ENCODE results near the gene REELD1.

DNA sequence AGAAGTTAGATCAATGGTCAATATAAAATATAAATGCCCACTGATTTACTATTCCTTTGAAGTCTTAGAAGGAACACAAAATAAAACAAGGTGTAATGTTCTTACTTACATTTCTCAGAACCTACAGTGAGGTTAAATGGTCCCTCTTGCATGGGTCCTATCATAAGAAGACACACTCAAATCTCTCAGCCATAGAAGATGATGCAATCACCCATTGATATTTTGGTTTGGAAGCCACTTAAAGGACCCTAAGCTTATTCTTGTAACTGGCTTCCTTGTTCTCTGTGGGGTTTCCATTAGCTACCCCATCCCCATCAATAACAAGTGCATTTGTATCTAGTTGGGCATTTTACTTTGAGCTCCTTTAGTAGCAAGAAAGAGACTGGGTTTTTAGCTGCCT is 15.1 kb downstream of the REELD1 start:
- TF ChIP-seq, protein P1, sequence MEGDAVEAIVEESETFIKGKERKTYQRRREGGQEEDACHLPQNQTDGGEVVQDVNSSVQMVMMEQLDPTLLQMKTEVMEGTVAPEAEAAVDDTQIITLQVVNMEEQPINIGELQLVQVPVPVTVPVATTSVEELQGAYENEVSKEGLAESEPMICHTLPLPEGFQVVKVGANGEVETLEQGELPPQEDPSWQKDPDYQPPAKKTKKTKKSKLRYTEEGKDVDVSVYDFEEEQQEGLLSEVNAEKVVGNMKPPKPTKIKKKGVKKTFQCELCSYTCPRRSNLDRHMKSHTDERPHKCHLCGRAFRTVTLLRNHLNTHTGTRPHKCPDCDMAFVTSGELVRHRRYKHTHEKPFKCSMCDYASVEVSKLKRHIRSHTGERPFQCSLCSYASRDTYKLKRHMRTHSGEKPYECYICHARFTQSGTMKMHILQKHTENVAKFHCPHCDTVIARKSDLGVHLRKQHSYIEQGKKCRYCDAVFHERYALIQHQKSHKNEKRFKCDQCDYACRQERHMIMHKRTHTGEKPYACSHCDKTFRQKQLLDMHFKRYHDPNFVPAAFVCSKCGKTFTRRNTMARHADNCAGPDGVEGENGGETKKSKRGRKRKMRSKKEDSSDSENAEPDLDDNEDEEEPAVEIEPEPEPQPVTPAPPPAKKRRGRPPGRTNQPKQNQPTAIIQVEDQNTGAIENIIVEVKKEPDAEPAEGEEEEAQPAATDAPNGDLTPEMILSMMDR (tag by site-specific recombination; IDR thresholded peaks at IDR 0.05): no peak
- TF ChIP-seq ZNF24 (tag by site-specific recombination; IDR thresholded peaks at IDR 0.05) (no peak), ZXDB (tag by site-specific recombination; IDR thresholded peaks at IDR 0.05) (no peak), ZNF549 (tag by site-specific recombination; IDR thresholded peaks at IDR 0.05) (no peak), ZNF133 (tag by site-specific recombination; IDR thresholded peaks at IDR 0.05) (no peak)
- TF ChIP-seq, protein P2, sequence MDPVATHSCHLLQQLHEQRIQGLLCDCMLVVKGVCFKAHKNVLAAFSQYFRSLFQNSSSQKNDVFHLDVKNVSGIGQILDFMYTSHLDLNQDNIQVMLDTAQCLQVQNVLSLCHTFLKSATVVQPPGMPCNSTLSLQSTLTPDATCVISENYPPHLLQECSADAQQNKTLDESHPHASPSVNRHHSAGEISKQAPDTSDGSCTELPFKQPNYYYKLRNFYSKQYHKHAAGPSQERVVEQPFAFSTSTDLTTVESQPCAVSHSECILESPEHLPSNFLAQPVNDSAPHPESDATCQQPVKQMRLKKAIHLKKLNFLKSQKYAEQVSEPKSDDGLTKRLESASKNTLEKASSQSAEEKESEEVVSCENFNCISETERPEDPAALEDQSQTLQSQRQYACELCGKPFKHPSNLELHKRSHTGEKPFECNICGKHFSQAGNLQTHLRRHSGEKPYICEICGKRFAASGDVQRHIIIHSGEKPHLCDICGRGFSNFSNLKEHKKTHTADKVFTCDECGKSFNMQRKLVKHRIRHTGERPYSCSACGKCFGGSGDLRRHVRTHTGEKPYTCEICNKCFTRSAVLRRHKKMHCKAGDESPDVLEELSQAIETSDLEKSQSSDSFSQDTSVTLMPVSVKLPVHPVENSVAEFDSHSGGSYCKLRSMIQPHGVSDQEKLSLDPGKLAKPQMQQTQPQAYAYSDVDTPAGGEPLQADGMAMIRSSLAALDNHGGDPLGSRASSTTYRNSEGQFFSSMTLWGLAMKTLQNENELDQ (tag by site-specific recombination; IDR thresholded peaks at IDR 0.05; ENCODE audit: low read depth): no peak
